Measurements from ENCODE around the gene SERINC5.
"Not testable (repeated sequence)": the region's sequence is repeated elsewhere in the genome, so short reads cannot be mapped to it uniquely, and the experiment has no call there.

SERINC5 gene

GRCh38 chr5:80103371-80103770, 152.5 kb downstream of the SERINC5 start:
- TF ChIP-seq CTCF (conservative IDR thresholded peaks at IDR 0.05; ENCODE audit: low read length) = no peak
- no peak overlapping the region for H3K4me3 ChIP-seq (ENCODE audit: low read length)
- DNase-seq (ENCODE audit: low read depth) = no peak

- no peak overlapping the region for H3K4me3 ChIP-seq (ENCODE audit: low read length)
- TF ChIP-seq CTCF (conservative IDR thresholded peaks at IDR 0.05; ENCODE audit: low read length) = no peak
- DNase-seq (ENCODE audit: low read depth) = no peak
Measured at GRCh38 chr5:80101993-80102392, 153.9 kb downstream of the SERINC5 start.

- no peak for TF ChIP-seq CTCF (conservative IDR thresholded peaks at IDR 0.05; ENCODE audit: low read length)
- no peak overlapping the region for H3K4me3 ChIP-seq (ENCODE audit: low read length)
- no peak for DNase-seq (ENCODE audit: low read depth)
Measured at GRCh38 chr5:80097451-80097850, 158.4 kb downstream of the SERINC5 start.

GRCh38 chr5:80094236-80094738, 161.6 kb downstream of the SERINC5 start:
- no peak for TF ChIP-seq CTCF (conservative IDR thresholded peaks at IDR 0.05; ENCODE audit: low read length)
- no peak for DNase-seq (ENCODE audit: low read depth)

GRCh38 chr5:80093796-80094195, 162.1 kb downstream of the SERINC5 start:
- TF ChIP-seq CTCF (conservative IDR thresholded peaks at IDR 0.05; ENCODE audit: low read length) = no peak
- DNase-seq (ENCODE audit: low read depth) = no peak
- no peak overlapping the region for H3K4me3 ChIP-seq (ENCODE audit: low read length)

More at GRCh38 chr5:80094236-80094738, 161.6 kb downstream of the SERINC5 start:
- no peak overlapping the region for H3K4me3 ChIP-seq (ENCODE audit: low read length)

GRCh38 chr5:80092486-80093107, 163.3 kb downstream of the SERINC5 start:
- no peak for DNase-seq (ENCODE audit: low read depth)
- H3K4me3 ChIP-seq (ENCODE audit: low read length) = no peak overlapping the region
- no peak for TF ChIP-seq CTCF (conservative IDR thresholded peaks at IDR 0.05; ENCODE audit: low read length)

- TF ChIP-seq CTCF (conservative IDR thresholded peaks at IDR 0.05; ENCODE audit: low read length) = peak; percentile 66
- H3K4me3 ChIP-seq (ENCODE audit: low read length) = not testable (repeated sequence)
- peak; percentile 63 for DNase-seq (ENCODE audit: low read depth)
Measured at GRCh38 chr5:80091792-80092192, 164.1 kb downstream of the SERINC5 start.
